Spleen (tissue), 7 donors: ENCODE data around the gene PEX11B.

Experiments
- CTCF ChIP-seq, 11 experiments: fragments of 200-600 bp in 7 of 11; fragments of 450-650 bp in 4 of 11; sonication (generic) in 4 of 11; IDR thresholded peaks in 8 of 11; conservative IDR thresholded peaks in 3 of 11; 1 replicate in 7 of 11; 2 replicates in 4 of 11; pipeline versions ENCODE4 v1.4.0 to v1.8.0; 2016 to 2021; ENCODE audit warnings: antibody characterized with exemption in 11 of 11, inconsistent platforms in 4 of 11, mild to moderate bottlenecking in 1 of 11
- POLR2A ChIP-seq, 3 donors: fragments of 450-650 bp; IDR thresholded peaks; one replicate each; pipeline ENCODE4 v1.5.1; 2017; ENCODE audit warnings: antibody characterized with exemption in 3 of 3, mild to moderate bottlenecking in 1 of 3
- POLR2AphosphoS5 ChIP-seq, 3 donors: sonication (generic); formaldehyde crosslinking; IDR thresholded peaks; one replicate each; pipeline ENCODE4 v1.5.1; 2017; ENCODE audit warnings: antibody characterized with exemption in 3 of 3
- donor health status: DM: no; HTN: no; CAD: no; lungs with moderate emphysema.
- donor health status: DM: no; HTN: no; CAD: no.
- donor health status: DM: no; HTN: no; CAD: no.

GRCh38 chr1:145952903-145953302 lies 34.4 kb upstream of the PEX11B start:
- TF ChIP-seq CTCF (IDR thresholded peaks at IDR 0.05 in 8 of 11, conservative IDR thresholded peaks at IDR 0.05 in 3 of 11), result no peak
- no peak for TF ChIP-seq POLR2A (IDR thresholded peaks at IDR 0.05)
- no peak for TF ChIP-seq POLR2AphosphoS5 (IDR thresholded peaks at IDR 0.05)
